Suprapubic skin (tissue), 4 donors: ENCODE results near the gene SLC7A10.

ENCODE experiments used
- POLR2A ChIP-seq, 2 donors: fragments of 450-650 bp; IDR thresholded peaks; one replicate each; pipeline ENCODE4 v1.6.1; 2017; ENCODE audit warnings: antibody characterized with exemption in 2 of 2, mild to moderate bottlenecking in 2 of 2, moderate library complexity in 2 of 2
- POLR2AphosphoS5 ChIP-seq, 3 donors: sonication (generic); formaldehyde crosslinking; IDR thresholded peaks; one replicate each; pipeline ENCODE4 v1.6.1; 2017; ENCODE audit warnings: antibody characterized with exemption in 3 of 3
- TF ChIP-seq, protein P1 (sequence below), 2 donors: fragments of 200-600 bp in 1 of 2; fragments of 450-650 bp in 1 of 2; sonication (generic) in 1 of 2; IDR thresholded peaks; one replicate each; pipeline ENCODE4 v1.5.1; 2016 to 2019; ENCODE audit warnings: antibody characterized with exemption in 2 of 2, mild to moderate bottlenecking in 1 of 2, moderate library complexity in 1 of 2

- no peak for TF ChIP-seq POLR2AphosphoS5 (IDR thresholded peaks at IDR 0.05)
- TF ChIP-seq, protein P1, sequence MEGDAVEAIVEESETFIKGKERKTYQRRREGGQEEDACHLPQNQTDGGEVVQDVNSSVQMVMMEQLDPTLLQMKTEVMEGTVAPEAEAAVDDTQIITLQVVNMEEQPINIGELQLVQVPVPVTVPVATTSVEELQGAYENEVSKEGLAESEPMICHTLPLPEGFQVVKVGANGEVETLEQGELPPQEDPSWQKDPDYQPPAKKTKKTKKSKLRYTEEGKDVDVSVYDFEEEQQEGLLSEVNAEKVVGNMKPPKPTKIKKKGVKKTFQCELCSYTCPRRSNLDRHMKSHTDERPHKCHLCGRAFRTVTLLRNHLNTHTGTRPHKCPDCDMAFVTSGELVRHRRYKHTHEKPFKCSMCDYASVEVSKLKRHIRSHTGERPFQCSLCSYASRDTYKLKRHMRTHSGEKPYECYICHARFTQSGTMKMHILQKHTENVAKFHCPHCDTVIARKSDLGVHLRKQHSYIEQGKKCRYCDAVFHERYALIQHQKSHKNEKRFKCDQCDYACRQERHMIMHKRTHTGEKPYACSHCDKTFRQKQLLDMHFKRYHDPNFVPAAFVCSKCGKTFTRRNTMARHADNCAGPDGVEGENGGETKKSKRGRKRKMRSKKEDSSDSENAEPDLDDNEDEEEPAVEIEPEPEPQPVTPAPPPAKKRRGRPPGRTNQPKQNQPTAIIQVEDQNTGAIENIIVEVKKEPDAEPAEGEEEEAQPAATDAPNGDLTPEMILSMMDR (IDR thresholded peaks at IDR 0.05), result no peak
- no peak for TF ChIP-seq POLR2A (IDR thresholded peaks at IDR 0.05)
These were observed 1.0 kb upstream of the SLC7A10 start for GRCh38 chr19:33226550-33227241.
